Neural crest cell (in vitro differentiated cells): ENCODE measurements around the gene FSTL5. TPM values are rescaled to one million over a fixed set of nuclear protein-coding genes. Genes with fewer than 3 reads are reported as not detected.

ENCODE experiments used
- DNase-seq: peaks from one replicate; pipeline ENCODE4 v3.0.0; 2021; ENCODE audit warnings: low read depth, mixed read lengths, low spot score
- H3K27ac Mint-ChIP-seq: one replicate; pipeline ENCODE4 v1.8.0; 2021; ENCODE audit warnings: mild to moderate bottlenecking, mixed read lengths; ENCODE audit not compliant: unreplicated experiment
- H3K27me3 Mint-ChIP-seq: 2 replicates; pipeline ENCODE4 v1.8.0; 2021; ENCODE audit warnings: low read depth, mild to moderate bottlenecking, mixed read lengths
- H3K36me3 Mint-ChIP-seq: 2 replicates; pipeline ENCODE4 v1.8.0; 2021; ENCODE audit warnings: low read depth, mild to moderate bottlenecking, mixed read lengths
- H3K4me1 Mint-ChIP-seq: 2 replicates; pipeline ENCODE4 v1.8.0; 2021; ENCODE audit warnings: mixed read lengths
- H3K4me3 Mint-ChIP-seq: one replicate; pipeline ENCODE4 v1.8.0; 2021; ENCODE audit warnings: mild to moderate bottlenecking, mixed read lengths
- H3K9me3 Mint-ChIP-seq: 2 replicates; pipeline ENCODE4 v1.8.0; 2021; ENCODE audit warnings: mixed read lengths
- CTCF ChIP-seq: fragments of 200-600 bp; sonication (generic); conservative IDR thresholded peaks from 2 replicates; pipeline ENCODE4 v1.5.0; 2021; ENCODE audit warnings: antibody characterized with exemption, mild to moderate bottlenecking
- total RNA-seq: library from RNA; stranded (reverse); gene quantifications from 2 replicates; pipeline ENCODE4 v1.2.1, GENCODE V29; 2021

Gene FSTL5
- total RNA-seq, 1 donor from 2014 or later: 7.4 TPM

- Mint-ChIP-seq H3K36me3 (no peaks in the 10 kb centered on the region), H3K27me3 (no peaks in the 10 kb centered on the region), H3K9me3 (peaks cover 17% of the 10 kb centered on the region), H3K4me3 (no peak overlapping the region), H3K27ac (no peak overlapping the region), H3K4me1 (no peaks in the 10 kb centered on the region)
- TF ChIP-seq CTCF: no peak
- no peak for DNase-seq
These were observed 335.7 kb downstream of the FSTL5 start for GRCh38 chr4:161828061-161828460.

- Mint-ChIP-seq H3K36me3 (no peaks in the 10 kb centered on the region), H3K4me1 (no peaks in the 10 kb centered on the region), H3K27me3 (no peaks in the 10 kb centered on the region), H3K9me3 (peaks cover 17% of the 10 kb centered on the region), H3K27ac (no peak overlapping the region), H3K4me3 (no peak overlapping the region)
- no peak for DNase-seq
- no peak for TF ChIP-seq CTCF
These were observed 336.8 kb downstream of the FSTL5 start for GRCh38 chr4:161827013-161827412.

- peaks cover 17% of the 10 kb centered on the region for H3K9me3 Mint-ChIP-seq
- H3K27ac Mint-ChIP-seq: no peak overlapping the region
- H3K36me3 Mint-ChIP-seq: peaks cover 2% of the 10 kb centered on the region
- TF ChIP-seq CTCF: no peak
- H3K27me3 Mint-ChIP-seq: no peaks in the 10 kb centered on the region
- no peak for DNase-seq
- H3K4me3 Mint-ChIP-seq: no peak overlapping the region
- no peaks in the 10 kb centered on the region for H3K4me1 Mint-ChIP-seq
These were observed 340.4 kb downstream of the FSTL5 start for GRCh38 chr4:161823450-161823849.

- Mint-ChIP-seq H3K27ac (no peak overlapping the region), H3K9me3 (peaks cover 17% of the 10 kb centered on the region), H3K4me3 (no peak overlapping the region), H3K27me3 (no peaks in the 10 kb centered on the region), H3K4me1 (no peaks in the 10 kb centered on the region), H3K36me3 (peaks cover 2% of the 10 kb centered on the region)
- no peak for TF ChIP-seq CTCF
- DNase-seq: no peak
These were observed 341.6 kb downstream of the FSTL5 start for GRCh38 chr4:161822174-161822573.

GRCh38 chr4:161817914-161818313 is 345.9 kb downstream of the FSTL5 start:
- no peak for TF ChIP-seq CTCF
- Mint-ChIP-seq H3K9me3 (peaks cover 2% of the 10 kb centered on the region), H3K4me3 (no peak overlapping the region), H3K36me3 (peaks cover 2% of the 10 kb centered on the region), H3K27me3 (no peaks in the 10 kb centered on the region), H3K4me1 (no peaks in the 10 kb centered on the region), H3K27ac (no peak overlapping the region)
- DNase-seq: no peak

GRCh38 chr4:161816958-161817357 is 346.8 kb downstream of the FSTL5 start:
- H3K4me3 Mint-ChIP-seq: no peak overlapping the region
- TF ChIP-seq CTCF: no peak
- DNase-seq: no peak
- no peak overlapping the region for H3K27ac Mint-ChIP-seq
- H3K9me3 Mint-ChIP-seq: peaks cover 2% of the 10 kb centered on the region
- peaks cover 2% of the 10 kb centered on the region for H3K36me3 Mint-ChIP-seq
- H3K4me1 Mint-ChIP-seq: no peaks in the 10 kb centered on the region
- H3K27me3 Mint-ChIP-seq: no peaks in the 10 kb centered on the region
